Breast epithelium (tissue), 3 donors: ENCODE measurements around the gene SEMA3G.

ENCODE experiments used
- CTCF ChIP-seq, 3 donors: fragments of 450-650 bp; IDR thresholded peaks; one replicate each; pipeline ENCODE4 v1.5.1; 2016 to 2017; ENCODE audit warnings: antibody characterized with exemption in 3 of 3, mild to moderate bottlenecking in 3 of 3, moderate library complexity in 3 of 3
- POLR2A ChIP-seq: fragments of 450-650 bp; IDR thresholded peaks from one replicate; pipeline ENCODE4 v1.6.1; 2016; ENCODE audit warnings: antibody characterized with exemption, mild to moderate bottlenecking, moderate library complexity
- POLR2AphosphoS5 ChIP-seq, 3 donors: sonication (generic); formaldehyde crosslinking; IDR thresholded peaks; one replicate each; pipeline ENCODE4 v1.6.1; 2017; ENCODE audit warnings: antibody characterized with exemption in 3 of 3

GRCh38 chr3:52453496-52454249, 8.8 kb upstream of the SEMA3G start, which contains the start of gene TNNC1:
- TF ChIP-seq CTCF (IDR thresholded peaks at IDR 0.05) (no peak), POLR2AphosphoS5 (IDR thresholded peaks at IDR 0.05) (no peak), POLR2A (no peak)
